Measurements from ENCODE around the gene TMPRSS13.

DNA sequence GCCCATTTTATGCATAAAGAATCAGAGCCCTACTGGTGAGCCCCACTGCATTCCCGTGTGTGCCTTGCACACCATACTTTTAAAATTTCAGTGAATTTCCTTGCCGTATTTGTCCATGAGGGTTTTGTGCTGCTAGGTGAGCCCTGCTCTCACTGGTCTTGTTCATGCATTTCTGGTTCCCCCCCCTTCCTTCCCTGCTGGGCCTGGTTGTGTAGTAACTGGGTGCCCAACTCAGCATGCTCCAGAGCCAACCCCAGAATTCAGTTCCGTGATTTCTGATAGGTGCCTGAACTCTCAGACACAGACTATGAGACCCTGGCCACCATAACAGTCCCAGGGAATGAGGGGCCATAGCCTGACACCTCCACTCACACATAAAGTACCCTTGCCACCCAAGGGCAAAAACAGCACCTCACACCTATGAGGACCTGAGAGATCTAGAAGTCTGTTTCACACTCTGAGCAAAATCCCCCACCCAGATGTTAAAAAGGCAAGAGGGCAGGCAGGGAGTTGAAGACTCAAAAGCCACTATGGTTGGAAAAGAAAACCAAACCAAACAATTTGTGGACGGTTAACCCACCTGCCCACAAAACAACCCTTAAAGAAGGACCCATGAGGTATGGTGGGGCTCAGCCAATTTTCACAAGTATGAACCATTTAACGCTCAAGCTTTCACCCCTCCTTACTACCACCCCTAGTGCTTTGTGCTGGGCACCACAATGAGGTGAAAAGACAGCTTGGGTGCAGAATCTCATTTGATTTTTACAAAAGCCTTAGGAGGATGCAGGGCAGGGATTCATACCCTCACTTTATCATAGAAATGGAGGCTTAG is 40.2 kb upstream of the TMPRSS13 start:
- no peak for TF ChIP-seq GATA2 (IDR thresholded peaks at IDR 0.05; ENCODE audit: low read depth, low read length)
- TF ChIP-seq GATA3 (IDR thresholded peaks at IDR 0.05; ENCODE audit: low read depth, low read length), result no peak
